ENCODE measurements around the gene SAP30L.

SAP30L gene

DNA sequence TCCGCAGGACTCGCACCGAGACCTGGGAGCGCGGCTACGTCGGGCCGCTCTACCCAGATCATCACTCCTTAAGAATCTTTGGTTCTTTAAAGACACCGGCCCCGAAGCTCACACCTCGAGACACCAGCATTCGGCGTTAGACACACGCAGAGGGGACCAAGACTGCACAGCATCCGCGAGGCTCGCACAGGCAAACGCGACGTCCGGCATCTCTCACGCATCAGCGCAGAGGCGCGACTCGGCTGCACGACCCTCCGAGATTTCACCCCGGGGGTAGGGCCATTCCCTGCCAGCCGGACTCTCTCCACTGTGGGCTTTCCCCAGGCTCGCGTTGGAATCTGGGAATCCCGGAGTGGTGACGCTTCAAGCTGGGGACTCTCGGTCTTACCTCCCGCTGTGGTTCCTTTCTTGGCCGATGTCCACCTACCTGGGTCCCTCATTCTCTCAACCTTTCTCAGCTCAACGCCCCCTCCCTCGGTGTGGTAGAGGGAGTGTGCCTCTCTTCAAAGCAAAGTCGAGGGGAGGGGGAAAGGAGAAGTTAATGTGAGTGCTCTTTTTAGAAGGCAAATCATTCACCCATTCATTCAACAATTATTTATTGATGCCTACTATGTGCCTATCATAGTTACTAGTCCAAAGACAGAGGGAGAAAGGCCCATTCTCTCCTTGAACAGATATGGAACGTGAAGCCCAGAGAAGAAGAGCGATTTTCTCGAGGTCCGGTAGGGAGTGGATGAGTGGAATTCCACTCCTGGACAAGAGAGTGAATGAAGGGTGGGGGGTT is 33.6 kb downstream of the SAP30L start:
- no peak for DNase-seq (ENCODE audit: extremely low read depth in 1 of 2, low read depth in 1 of 2)

GRCh38 chr5:154479944-154480750 is 34.4 kb downstream of the SAP30L start:
- no peak for DNase-seq (ENCODE audit: extremely low read depth in 1 of 2, low read depth in 1 of 2)

- DNase-seq (ENCODE audit: extremely low read depth in 1 of 2, low read depth in 1 of 2): no peak
These were observed 35.0 kb downstream of the SAP30L start for GRCh38 chr5:154480847-154481246.

DNA sequence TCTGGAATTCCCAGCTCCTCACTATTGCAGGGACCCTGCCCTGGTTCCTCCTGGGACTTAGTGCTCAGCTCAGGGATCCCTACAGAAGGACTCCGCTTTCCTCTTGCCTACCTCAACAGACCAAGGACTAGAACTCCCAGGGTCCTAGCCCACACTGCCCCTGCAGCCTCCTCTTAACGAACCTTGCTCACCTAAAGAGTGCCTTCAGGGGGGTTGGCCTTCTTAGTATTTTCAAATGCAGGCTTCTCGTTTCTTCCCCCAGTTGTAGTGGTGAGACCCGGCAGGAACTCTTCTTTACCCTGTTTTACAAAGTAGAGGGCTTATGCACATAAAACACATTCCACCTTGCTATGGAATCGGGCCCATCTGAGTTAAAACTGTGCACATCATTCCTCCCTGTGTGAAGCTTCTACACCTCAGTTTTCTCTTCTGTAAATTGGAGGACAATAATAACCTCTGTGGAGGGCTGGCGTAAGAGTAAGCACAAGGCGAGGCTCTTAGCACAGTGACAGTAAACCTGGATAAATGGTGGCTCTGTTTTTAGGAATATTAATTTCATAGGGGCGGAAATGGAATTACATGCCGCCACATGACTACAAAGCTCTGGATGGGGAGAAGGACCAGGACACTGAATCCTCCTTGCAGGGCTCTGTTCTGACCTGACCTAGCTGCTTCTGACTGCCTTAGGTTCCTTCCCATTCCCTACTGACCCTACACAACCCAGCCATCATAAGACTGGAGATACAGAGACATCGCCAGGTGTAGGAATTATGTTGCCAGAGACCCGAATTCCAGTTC is 36.0 kb downstream of the SAP30L start:
- no peak for DNase-seq (ENCODE audit: extremely low read depth in 1 of 2, low read depth in 1 of 2)

DNA sequence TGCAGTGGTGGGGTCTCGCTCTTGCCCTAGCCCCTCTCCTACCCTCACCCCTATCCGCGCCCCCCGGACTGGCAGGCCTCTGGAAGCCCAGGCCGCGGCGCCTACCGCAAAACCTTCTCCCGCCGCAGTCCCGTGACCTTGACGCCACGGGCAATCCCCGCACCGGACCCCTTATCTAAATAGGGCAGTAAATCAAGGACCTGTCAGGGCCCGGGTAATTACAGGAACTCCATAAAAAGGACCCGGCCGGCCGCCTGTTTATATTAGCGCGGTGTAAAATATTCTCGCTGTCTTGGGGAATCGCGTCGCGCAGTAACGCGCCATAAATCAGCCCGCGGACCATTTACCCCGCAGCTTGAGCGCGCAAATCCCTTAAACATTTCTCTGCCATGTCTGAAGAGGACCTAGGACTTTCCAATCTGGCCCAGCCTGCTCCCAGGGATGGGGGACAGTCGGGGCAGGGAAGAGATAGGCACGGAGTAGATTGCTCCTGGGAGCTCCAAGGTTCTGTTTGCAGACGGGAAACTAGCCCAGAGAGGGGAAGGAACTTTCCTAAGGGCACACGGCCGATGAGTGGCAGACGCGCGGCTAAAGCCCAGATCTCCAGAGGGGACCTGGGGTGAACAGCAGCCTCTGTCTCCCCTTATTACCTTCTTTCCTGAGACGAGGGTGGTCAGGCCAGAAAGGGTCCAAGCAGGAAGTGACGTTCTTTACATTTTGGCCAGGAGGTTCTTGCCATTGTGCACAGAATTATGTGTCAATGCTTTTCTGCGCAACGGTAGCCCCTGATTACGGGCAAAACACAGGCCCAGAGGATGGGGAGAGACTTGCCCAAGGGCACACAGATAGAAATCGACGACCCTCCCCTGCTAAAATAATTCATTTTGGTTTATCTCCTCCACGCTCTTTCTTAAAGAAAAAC is 37.0 kb downstream of the SAP30L start:
- DNase-seq (ENCODE audit: extremely low read depth in 1 of 2, low read depth in 1 of 2): no peak

DNA sequence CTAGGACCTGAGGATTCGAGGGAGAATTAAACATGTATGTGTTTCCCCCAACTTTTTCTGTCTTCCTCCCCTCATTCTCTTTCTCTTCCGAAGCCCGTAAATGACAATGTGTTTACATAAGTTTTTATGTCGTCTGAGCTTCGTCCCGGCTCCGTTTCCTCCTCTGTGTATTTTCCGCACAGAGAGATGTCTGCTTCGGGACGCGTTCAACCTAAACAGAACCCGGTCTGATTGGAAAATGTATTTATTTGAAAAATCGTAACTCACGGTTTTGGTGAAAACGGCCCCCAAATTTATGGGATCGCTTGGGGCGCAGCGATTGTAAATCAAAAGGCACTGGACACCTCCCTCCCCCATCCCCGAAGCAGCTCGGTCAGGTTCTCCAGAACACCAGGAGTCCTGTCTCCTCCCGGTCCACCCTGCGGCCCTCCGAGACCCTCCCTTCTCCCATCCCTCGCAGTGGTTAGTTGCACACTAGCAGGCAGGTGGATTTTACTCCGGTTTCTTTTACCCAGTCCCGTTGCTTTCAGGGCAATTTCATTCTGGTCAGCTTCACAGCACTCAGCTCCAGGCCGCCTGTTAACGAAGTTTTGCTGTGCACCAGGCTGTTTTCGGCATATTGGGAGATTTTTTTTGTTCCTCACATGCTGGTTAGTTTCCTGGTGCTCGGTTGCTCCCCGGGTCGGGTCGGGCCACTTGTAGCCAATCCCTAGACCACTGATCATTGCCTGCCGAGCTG is 38.0 kb downstream of the SAP30L start:
- DNase-seq (ENCODE audit: extremely low read depth in 1 of 2, low read depth in 1 of 2): no peak

- DNase-seq (ENCODE audit: extremely low read depth in 1 of 2, low read depth in 1 of 2): no peak
These were observed 38.7 kb downstream of the SAP30L start for GRCh38 chr5:154484393-154485095.

- no peak for DNase-seq (ENCODE audit: extremely low read depth in 1 of 2, low read depth in 1 of 2)
These were observed 39.3 kb downstream of the SAP30L start for GRCh38 chr5:154485096-154485491.

DNA sequence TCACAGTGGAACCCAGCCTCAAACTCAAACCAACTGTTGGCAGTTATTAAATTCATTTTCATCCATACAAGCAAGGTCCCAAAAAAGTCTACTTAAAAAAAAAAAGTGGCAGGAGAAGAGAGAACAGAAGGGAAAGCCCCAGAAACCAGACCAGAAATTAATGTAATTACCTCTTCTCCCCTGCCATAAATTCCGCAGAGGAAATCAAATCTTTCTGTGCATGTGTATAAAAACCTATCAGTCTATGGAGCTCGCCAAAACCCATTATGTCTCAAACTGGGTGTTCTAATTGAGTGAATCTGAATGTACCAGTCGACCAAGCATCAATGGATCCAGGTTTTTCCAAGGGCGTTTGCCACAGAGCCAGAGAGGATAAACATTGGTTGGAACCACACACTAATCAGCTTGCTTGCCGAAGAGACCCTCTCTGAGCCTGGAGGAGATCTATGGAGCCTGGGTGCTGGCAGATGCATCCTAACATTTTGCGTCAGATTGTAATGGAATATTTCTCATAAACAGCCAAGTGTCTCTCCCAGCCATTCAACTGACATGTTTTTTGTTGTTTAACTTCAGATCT is 40.1 kb downstream of the SAP30L start:
- DNase-seq (ENCODE audit: extremely low read depth in 1 of 2, low read depth in 1 of 2): no peak

DNA sequence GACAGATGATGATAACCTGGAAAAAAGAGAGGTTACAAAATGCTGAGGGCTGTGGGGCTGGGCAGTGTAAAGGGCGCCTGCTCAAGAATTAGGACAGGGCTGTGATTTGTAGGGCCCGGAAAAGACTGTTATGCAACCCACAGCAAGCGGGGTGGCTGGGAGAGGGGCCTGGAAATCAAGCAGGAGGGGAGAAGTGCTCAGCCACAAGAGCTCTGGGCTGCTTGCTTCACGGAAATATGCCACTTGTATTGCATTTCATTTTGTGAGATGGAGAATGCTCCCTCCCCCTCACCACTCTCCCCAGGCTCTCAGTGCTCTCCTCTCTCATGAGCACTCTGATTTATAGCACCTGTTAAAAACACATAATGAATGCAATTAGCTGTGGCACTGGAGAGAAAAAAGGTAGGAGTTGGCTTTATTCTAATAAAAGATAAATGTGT is 40.6 kb downstream of the SAP30L start:
- no peak for DNase-seq (ENCODE audit: extremely low read depth in 1 of 2, low read depth in 1 of 2)

DNA sequence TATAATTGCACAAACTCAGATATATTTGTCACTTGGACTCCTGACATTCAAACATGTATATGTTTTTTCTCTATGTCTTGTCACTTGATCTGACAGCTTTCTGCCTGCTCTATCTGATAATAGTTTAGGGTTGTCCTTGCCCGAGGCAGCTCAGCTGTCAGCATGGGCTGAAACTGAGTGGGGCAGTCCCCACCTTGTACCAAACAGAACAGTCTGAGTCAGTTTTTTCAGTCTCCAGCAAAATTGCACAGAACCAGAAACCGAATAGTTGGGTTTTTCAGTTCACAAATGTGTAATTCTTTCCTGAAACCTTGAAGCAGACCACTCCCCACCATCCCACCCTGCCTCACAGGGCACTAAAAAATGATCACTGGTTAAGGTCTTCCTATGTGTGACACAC is 41.7 kb downstream of the SAP30L start:
- DNase-seq (ENCODE audit: extremely low read depth in 1 of 2, low read depth in 1 of 2): peak; percentile 41 to 61

DNA sequence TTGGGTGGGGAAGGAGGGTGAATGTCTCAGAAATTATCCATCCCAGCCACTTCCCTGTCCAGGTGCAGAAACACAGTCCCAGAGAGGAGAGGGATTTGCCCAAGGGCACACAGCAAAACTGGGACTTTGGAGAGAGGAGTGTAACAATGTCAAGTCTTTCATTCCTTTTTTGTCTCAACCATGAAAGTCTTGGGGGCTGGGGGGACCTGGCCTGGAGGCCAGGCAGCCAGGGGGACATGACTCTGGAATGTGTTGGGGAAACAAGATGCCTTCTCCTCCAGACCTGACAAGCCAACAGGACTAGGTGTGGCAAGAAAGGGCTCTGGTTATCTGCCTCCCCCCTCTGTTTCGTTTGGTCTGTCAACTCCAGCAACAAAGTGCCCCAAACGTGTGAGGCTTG is 46.1 kb downstream of the SAP30L start:
- no peak for DNase-seq (ENCODE audit: extremely low read depth in 1 of 2, low read depth in 1 of 2)

DNA sequence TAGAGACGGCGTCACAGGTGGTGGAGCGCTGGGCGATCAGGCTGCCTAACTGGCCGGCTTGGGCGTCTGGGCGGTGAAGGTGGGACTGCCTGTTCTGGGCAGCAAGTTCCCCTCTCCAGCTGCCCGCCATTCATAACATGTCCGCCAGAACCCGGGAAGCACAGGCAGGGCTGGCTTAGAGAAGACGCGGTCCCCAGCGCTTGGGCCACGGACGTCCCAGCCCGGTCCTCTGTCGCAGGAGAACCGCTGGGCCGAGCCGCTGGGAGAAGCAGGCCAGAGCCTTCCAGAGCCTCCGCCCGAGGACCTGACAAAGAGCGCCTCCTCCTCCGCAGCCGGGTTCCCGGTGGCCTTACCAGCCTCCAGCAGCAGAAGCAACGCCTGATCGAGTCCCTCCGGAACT is 47.5 kb downstream of the SAP30L start:
- no peak for DNase-seq (ENCODE audit: extremely low read depth in 1 of 2, low read depth in 1 of 2)

DNA sequence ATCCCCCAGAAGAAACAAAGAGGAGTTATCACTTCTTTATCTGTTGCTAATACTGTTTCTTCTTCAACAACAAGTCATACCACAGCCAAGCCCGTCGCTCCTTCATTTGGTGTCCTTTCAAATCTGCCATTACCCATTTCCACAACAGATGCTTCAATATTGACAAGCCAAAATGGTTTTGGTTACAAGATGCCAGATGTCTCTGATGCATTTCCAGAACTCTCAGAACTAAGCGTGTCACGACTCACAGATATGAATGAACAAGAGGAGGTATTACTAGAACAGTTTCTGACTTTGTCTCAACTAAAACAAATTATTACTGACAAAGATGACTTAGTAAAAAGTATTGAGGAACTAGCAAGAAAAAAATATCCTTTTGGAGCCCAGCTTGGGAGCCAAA is 48.2 kb downstream of the SAP30L start:
- DNase-seq (ENCODE audit: extremely low read depth in 1 of 2, low read depth in 1 of 2): no peak

- no peak for DNase-seq (ENCODE audit: extremely low read depth in 1 of 2, low read depth in 1 of 2)
These were observed 52.8 kb downstream of the SAP30L start for GRCh38 chr5:154498591-154498990.

DNA sequence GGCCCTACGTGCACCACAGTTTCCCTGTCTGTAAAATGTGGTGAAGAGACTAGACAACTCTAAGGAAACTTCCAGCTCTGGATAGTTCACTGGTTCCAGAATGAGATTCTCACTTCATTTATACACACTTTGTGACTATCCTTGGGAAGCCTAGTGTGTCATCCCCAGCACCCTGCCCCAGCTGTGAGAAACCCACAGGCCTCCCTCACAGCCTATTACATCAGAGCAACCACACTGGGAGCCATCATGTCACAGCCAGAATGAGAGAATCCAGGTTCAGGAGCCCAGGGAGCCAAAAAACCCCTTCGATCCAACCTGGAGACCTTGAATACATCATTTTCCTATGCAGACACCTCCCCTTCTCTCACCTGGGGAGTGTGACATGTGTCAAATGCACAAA is 53.2 kb downstream of the SAP30L start:
- no peak for DNase-seq (ENCODE audit: extremely low read depth in 1 of 2, low read depth in 1 of 2)

DNA sequence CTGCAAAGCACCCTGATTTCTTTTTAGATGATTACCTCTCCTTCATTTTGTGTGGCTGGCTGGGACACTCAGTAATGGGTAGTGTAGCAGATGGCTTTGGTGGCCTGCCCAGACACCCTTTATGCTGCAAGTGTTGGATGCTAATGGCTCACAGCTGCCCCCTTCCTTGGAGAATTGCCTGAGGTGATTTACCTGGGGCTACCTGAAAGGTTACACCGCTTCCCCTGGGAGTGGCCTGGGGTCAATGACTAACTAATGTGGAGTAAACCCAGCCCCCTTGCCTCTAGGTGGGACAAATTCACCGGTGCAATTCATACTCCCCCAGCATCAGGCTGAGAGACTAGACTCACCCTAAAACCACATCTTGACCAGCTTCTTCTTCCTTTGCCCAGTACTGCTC is 55.8 kb downstream of the SAP30L start:
- no peak for DNase-seq (ENCODE audit: extremely low read depth in 1 of 2, low read depth in 1 of 2)

- DNase-seq (ENCODE audit: extremely low read depth in 1 of 2, low read depth in 1 of 2): no peak
These were observed 56.4 kb downstream of the SAP30L start for GRCh38 chr5:154502180-154502579.

- DNase-seq (ENCODE audit: extremely low read depth in 1 of 2, low read depth in 1 of 2): no peak
These were observed 57.9 kb downstream of the SAP30L start for GRCh38 chr5:154503698-154504039.

Data from stimulated activated CD8-positive, alpha-beta memory T cell treated with anti-CD3 and anti-CD28 coated beads, Interleukin-7, amount 100 ng/mL, for 48 hours (primary cell).